Pons (tissue), 1 donor: ENCODE measurements around the gene TMCO6.
A peak's percentile ranks its signal among the peaks of the same experiment; 100 is the strongest.
"Not testable (repeated sequence)": the region's sequence is repeated elsewhere in the genome, so short reads cannot be mapped to it uniquely, and the experiment has no call there.

Experiments
- DNase-seq: peaks from one replicate; pipeline ENCODE4 v3.0.0-alpha.2; 2016; ENCODE audit warnings: low spot score

TMCO6 gene

GRCh38 chr5:140630292-140631035 lies 8.8 kb upstream of the TMCO6 start:
- DNase-seq, result no peak

- DNase-seq, result peak; percentile 63
Measured at GRCh38 chr5:140631036-140631417, 8.2 kb upstream of the TMCO6 start.

GRCh38 chr5:140631831-140632365 lies 7.4 kb upstream of the TMCO6 start:
- no peak for DNase-seq

- no peak for DNase-seq
Measured at GRCh38 chr5:140632366-140633020, 6.8 kb upstream of the TMCO6 start.

- peak; percentile 48 for DNase-seq
Measured at GRCh38 chr5:140633021-140633471, 6.2 kb upstream of the TMCO6 start, which contains the start of gene CD14. TSS of gene CD14 (minus strand) at chr5:140633175. CDS start at chr5:140633071, 104 bp downstream.

- DNase-seq, result no peak
Measured at GRCh38 chr5:140633501-140633900, 5.8 kb upstream of the TMCO6 start.

GRCh38 chr5:140634103-140634502 lies 5.1 kb upstream of the TMCO6 start:
- no peak for DNase-seq

- no peak for DNase-seq
Measured at GRCh38 chr5:140635291-140636257, 3.7 kb upstream of the TMCO6 start.

GRCh38 chr5:140637371-140638100 lies 1.7 kb upstream of the TMCO6 start:
- no peak for DNase-seq

- not testable (repeated sequence) for DNase-seq
Measured at GRCh38 chr5:140638898-140639147, 428 bp upstream of the TMCO6 start.

- no peak for DNase-seq
Measured at GRCh38 chr5:140641716-140642115, 2.5 kb downstream of the TMCO6 start.

GRCh38 chr5:140642718-140643117 lies 3.5 kb downstream of the TMCO6 start:
- DNase-seq, result no peak

GRCh38 chr5:140647042-140647419 lies 7.8 kb downstream of the TMCO6 start:
- DNase-seq, result no peak

- DNase-seq, result no peak
Measured at GRCh38 chr5:140658870-140659269, 19.6 kb downstream of the TMCO6 start.

GRCh38 chr5:140660371-140660770 lies 21.1 kb downstream of the TMCO6 start:
- not testable (repeated sequence) for DNase-seq

GRCh38 chr5:140664030-140664358 lies 24.7 kb downstream of the TMCO6 start:
- no peak for DNase-seq

- peak; percentile 95 for DNase-seq
Measured at GRCh38 chr5:140664359-140665119, 25.3 kb downstream of the TMCO6 start, which contains the start of gene WDR55. TSS of gene WDR55 (plus strand) at chr5:140664904. CDS start at chr5:140664913, 9 bp downstream.

GRCh38 chr5:140671035-140671434 lies 31.8 kb downstream of the TMCO6 start:
- not testable (repeated sequence) for DNase-seq

- DNase-seq, result no peak
Measured at GRCh38 chr5:140671472-140672125, 32.3 kb downstream of the TMCO6 start.

GRCh38 chr5:140672455-140673186 lies 33.4 kb downstream of the TMCO6 start:
- DNase-seq, result no peak
